ENCODE measurements around the gene DEFB110.

The DEFB110 gene

DNA sequence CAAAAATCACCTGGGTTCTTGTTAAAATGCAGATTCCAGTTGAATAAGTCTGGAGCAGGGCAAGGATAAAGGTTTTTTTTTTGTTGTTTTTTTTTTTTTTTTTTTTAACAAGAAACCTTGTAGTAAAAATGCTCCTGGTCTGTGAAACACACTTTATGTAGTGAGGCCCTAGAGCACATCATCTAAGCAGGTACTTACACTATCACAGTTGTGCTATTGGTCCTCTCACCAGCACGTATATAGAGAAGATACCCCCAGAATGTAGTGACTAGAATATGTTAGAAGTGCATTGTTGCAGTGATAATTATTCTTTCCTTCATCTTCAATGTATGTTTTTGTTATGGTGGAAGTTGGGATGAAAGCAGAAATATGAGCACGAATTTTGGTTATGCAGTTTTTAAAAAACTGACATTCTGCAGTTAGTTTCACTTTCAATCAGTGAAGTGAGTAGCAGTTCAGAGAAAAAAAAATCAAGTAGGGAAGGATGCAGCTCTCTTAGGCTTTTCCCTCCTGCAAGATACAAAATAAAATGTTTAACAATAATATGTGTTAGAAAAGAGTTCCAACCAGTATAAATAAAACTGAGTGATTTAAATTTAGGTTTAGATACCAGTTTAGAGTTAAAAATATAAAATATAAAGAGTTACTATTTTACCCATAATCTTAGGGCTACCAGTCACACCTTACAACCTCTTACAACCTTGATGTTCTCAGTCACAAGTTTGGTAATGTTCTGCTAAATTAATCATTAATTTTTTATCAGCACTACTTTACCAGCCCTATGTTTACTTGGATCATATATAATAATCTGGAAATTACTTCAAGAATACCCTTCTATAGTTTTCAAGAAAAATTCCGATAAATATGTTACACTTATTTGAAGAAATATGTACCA lies 43.2 kb downstream of the DEFB110 start:
- no peak overlapping the region for H3K4me2 ChIP-seq (ENCODE audit: low read length)
- H3K27me3 ChIP-seq (ENCODE audit: control insufficient read depth, low read length): no peaks in the 10 kb centered on the region

DNA sequence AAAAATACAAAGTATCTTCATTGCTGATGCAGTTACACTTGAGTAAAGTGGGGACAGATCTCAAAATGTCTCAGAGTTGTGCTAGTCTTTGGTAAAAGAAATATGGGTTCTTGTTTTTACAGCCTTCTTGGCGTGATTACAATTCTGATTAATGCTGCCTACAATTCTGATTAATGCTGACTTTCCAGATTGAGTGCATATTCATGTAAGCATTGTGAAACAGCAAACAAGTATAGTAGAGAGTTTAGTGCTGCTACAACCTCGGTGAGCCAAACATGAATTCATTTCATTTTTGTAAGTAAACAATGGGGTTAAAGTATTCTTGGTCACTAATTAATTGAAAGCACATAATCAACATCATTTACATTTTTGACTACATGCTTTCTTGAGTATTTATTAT lies 52.2 kb downstream of the DEFB110 start, which contains the start of gene DEFB113:
Gene DEFB113 (minus strand): TSS at position 21 of the 400 bp plus-strand sequence. CDS start 0 bp downstream, at position 21.
- Histone ChIP-seq H3K9me3 (ENCODE audit: control insufficient read depth, insufficient read depth, low read length) (no peaks in the 10 kb centered on the region), H4K20me1 (ENCODE audit: control insufficient read depth, insufficient read depth, low read depth, low read length) (no peaks in the 10 kb centered on the region), H3K79me2 (ENCODE audit: control insufficient read depth, low read length) (no peaks in the 10 kb centered on the region), H3K4me2 (ENCODE audit: low read length) (no peak within 1 kb of the TSS), H3K27me3 (ENCODE audit: control insufficient read depth, low read length) (no peaks in the 10 kb centered on the region), H3K4me3 (ENCODE audit: low read length) (no peak within 1 kb of the TSS), H3K27ac (ENCODE audit: low read depth, low read length) (no peak within 1 kb of the TSS), H3K4me1 (ENCODE audit: control insufficient read depth, low read length) (no peaks in the 10 kb centered on the region), H3F3A (ENCODE audit: control insufficient read depth, insufficient read depth) (no peaks in the 10 kb centered on the region), H3K9me2 (replicated peaks; ENCODE audit: control insufficient read depth, low read length) (no peaks in the 10 kb centered on the region), H3K36me3 (ENCODE audit: control insufficient read depth, low read length) (no peaks in the 10 kb centered on the region)
- TF ChIP-seq, protein P1, sequence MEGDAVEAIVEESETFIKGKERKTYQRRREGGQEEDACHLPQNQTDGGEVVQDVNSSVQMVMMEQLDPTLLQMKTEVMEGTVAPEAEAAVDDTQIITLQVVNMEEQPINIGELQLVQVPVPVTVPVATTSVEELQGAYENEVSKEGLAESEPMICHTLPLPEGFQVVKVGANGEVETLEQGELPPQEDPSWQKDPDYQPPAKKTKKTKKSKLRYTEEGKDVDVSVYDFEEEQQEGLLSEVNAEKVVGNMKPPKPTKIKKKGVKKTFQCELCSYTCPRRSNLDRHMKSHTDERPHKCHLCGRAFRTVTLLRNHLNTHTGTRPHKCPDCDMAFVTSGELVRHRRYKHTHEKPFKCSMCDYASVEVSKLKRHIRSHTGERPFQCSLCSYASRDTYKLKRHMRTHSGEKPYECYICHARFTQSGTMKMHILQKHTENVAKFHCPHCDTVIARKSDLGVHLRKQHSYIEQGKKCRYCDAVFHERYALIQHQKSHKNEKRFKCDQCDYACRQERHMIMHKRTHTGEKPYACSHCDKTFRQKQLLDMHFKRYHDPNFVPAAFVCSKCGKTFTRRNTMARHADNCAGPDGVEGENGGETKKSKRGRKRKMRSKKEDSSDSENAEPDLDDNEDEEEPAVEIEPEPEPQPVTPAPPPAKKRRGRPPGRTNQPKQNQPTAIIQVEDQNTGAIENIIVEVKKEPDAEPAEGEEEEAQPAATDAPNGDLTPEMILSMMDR (IDR thresholded peaks at IDR 0.05; ENCODE audit: low read depth, low read length, poor library complexity, severe bottlenecking): no peak
- TF ChIP-seq EZH2phosphoT487 (IDR thresholded peaks at IDR 0.05; ENCODE audit: borderline replicate concordance, low read length): no peak

More for the DNA sequence above, 43.2 kb downstream of the DEFB110 start:
- Histone ChIP-seq H3F3A (ENCODE audit: control insufficient read depth, insufficient read depth) (no peaks in the 10 kb centered on the region), H3K9me3 (ENCODE audit: control insufficient read depth, insufficient read depth, low read length) (no peaks in the 10 kb centered on the region), H3K4me1 (ENCODE audit: control insufficient read depth, low read length) (no peaks in the 10 kb centered on the region), H3K4me3 (ENCODE audit: low read length) (no peak overlapping the region), H3K79me2 (ENCODE audit: control insufficient read depth, low read length) (no peaks in the 10 kb centered on the region), H3K36me3 (ENCODE audit: control insufficient read depth, low read length) (no peaks in the 10 kb centered on the region), H4K20me1 (ENCODE audit: control insufficient read depth, insufficient read depth, low read depth, low read length) (no peaks in the 10 kb centered on the region), H3K9me2 (replicated peaks; ENCODE audit: control insufficient read depth, low read length) (no peaks in the 10 kb centered on the region; the same call in 1 of the 2 replicates), H3K27ac (ENCODE audit: low read depth, low read length) (no peak overlapping the region)
- TF ChIP-seq, protein P1 (IDR thresholded peaks at IDR 0.05; ENCODE audit: low read depth, low read length, poor library complexity, severe bottlenecking): no peak
- TF ChIP-seq EZH2phosphoT487 (IDR thresholded peaks at IDR 0.05; ENCODE audit: borderline replicate concordance, low read length): no peak

Measured in DOHH2 (cell line).